ENCODE measurements around the gene POLR3G.
A peak's percentile ranks its signal among the peaks of the same experiment; 100 is the strongest.

Gene POLR3G

GRCh38 chr5:90528601-90529193 lies 54.0 kb downstream of the POLR3G start:
- TF ChIP-seq SUZ12 (IDR thresholded peaks at IDR 0.05; ENCODE audit: extremely low read depth, insufficient read depth, insufficient read length) = no peak
- TF ChIP-seq YY1 (IDR thresholded peaks at IDR 0.05; ENCODE audit: insufficient read depth, insufficient read length) = no peak
- no peak for TF ChIP-seq ZNF274 (IDR thresholded peaks at IDR 0.05; ENCODE audit: low read depth, low read length)
- Histone ChIP-seq H3K4me1 (ENCODE audit: insufficient read depth, insufficient read length) (no peaks in the 10 kb centered on the region), H3K9me3 (ENCODE audit: insufficient read depth, low read length) (no peaks in the 10 kb centered on the region), H3K4me3 (ENCODE audit: insufficient read length, low read depth) (peak overlapping the region; percentile 92), H3K27me3 (ENCODE audit: insufficient read depth, insufficient read length) (no peaks in the 10 kb centered on the region), H3K36me3 (ENCODE audit: insufficient read depth, insufficient read length, low read length) (peaks cover 13% of the 10 kb centered on the region), H3K9ac (ENCODE audit: insufficient read length, low read depth) (peak overlapping the region; percentile 90)
- no peak for DNase-seq (ENCODE audit: low read depth, low spot score)

GRCh38 chr5:90529194-90529938 lies 54.7 kb downstream of the POLR3G start, which contains the start of gene LYSMD3:
TSS of gene LYSMD3 (minus strand) at chr5:90529584. CDS start at chr5:90525289, 4,295 bp downstream.
- Histone ChIP-seq H3K9me3 (ENCODE audit: insufficient read depth, low read length) (no peaks in the 10 kb centered on the region), H3K4me1 (ENCODE audit: insufficient read depth, insufficient read length) (no peaks in the 10 kb centered on the region), H3K27me3 (ENCODE audit: insufficient read depth, insufficient read length) (no peaks in the 10 kb centered on the region), H3K9ac (ENCODE audit: insufficient read length, low read depth) (peak within 1 kb of the TSS; percentile 93), H3K4me3 (ENCODE audit: insufficient read length, low read depth) (peak within 1 kb of the TSS; percentile 92), H3K36me3 (ENCODE audit: insufficient read depth, insufficient read length, low read length) (peaks cover 9% of the 10 kb centered on the region)
- peak; percentile 94 for DNase-seq (ENCODE audit: low read depth, low spot score)
- TF ChIP-seq YY1 (IDR thresholded peaks at IDR 0.05; ENCODE audit: insufficient read depth, insufficient read length) = no peak
- TF ChIP-seq SUZ12 (IDR thresholded peaks at IDR 0.05; ENCODE audit: extremely low read depth, insufficient read depth, insufficient read length) = no peak
- TF ChIP-seq ZNF274 (IDR thresholded peaks at IDR 0.05; ENCODE audit: low read depth, low read length) = no peak

GRCh38 chr5:90529939-90530677 lies 55.4 kb downstream of the POLR3G start:
- Histone ChIP-seq H3K4me3 (ENCODE audit: insufficient read length, low read depth) (peak overlapping the region; percentile 92), H3K9me3 (ENCODE audit: insufficient read depth, low read length) (no peaks in the 10 kb centered on the region), H3K27me3 (ENCODE audit: insufficient read depth, insufficient read length) (no peaks in the 10 kb centered on the region), H3K9ac (ENCODE audit: insufficient read length, low read depth) (peak overlapping the region; percentile 93), H3K36me3 (ENCODE audit: insufficient read depth, insufficient read length, low read length) (peaks cover 4% of the 10 kb centered on the region), H3K4me1 (ENCODE audit: insufficient read depth, insufficient read length) (no peaks in the 10 kb centered on the region)
- no peak for TF ChIP-seq SUZ12 (IDR thresholded peaks at IDR 0.05; ENCODE audit: extremely low read depth, insufficient read depth, insufficient read length)
- TF ChIP-seq YY1 (IDR thresholded peaks at IDR 0.05; ENCODE audit: insufficient read depth, insufficient read length) = no peak
- no peak for TF ChIP-seq ZNF274 (IDR thresholded peaks at IDR 0.05; ENCODE audit: low read depth, low read length)
- DNase-seq (ENCODE audit: low read depth, low spot score) = peak; percentile 54

GRCh38 chr5:90530736-90531487 lies 56.2 kb downstream of the POLR3G start:
- H3K9me3 ChIP-seq (ENCODE audit: insufficient read depth, low read length) = no peaks in the 10 kb centered on the region
- no peaks in the 10 kb centered on the region for H3K27me3 ChIP-seq (ENCODE audit: insufficient read depth, insufficient read length)
- H3K9ac ChIP-seq (ENCODE audit: insufficient read length, low read depth) = no peak overlapping the region
- H3K4me3 ChIP-seq (ENCODE audit: insufficient read length, low read depth) = no peak overlapping the region
- TF ChIP-seq YY1 (IDR thresholded peaks at IDR 0.05; ENCODE audit: insufficient read depth, insufficient read length) = no peak
- TF ChIP-seq SUZ12 (IDR thresholded peaks at IDR 0.05; ENCODE audit: extremely low read depth, insufficient read depth, insufficient read length) = no peak
- no peak for TF ChIP-seq ZNF274 (IDR thresholded peaks at IDR 0.05; ENCODE audit: low read depth, low read length)
- no peaks in the 10 kb centered on the region for H3K4me1 ChIP-seq (ENCODE audit: insufficient read depth, insufficient read length)
- H3K36me3 ChIP-seq (ENCODE audit: insufficient read depth, insufficient read length, low read length) = no peaks in the 10 kb centered on the region
- no peak for DNase-seq (ENCODE audit: low read depth, low spot score)

GRCh38 chr5:90533794-90534193 lies 59.1 kb downstream of the POLR3G start:
- H3K9ac ChIP-seq (ENCODE audit: insufficient read length, low read depth) = no peak overlapping the region
- no peaks in the 10 kb centered on the region for H3K27me3 ChIP-seq (ENCODE audit: insufficient read depth, insufficient read length)
- TF ChIP-seq YY1 (IDR thresholded peaks at IDR 0.05; ENCODE audit: insufficient read depth, insufficient read length) = no peak
- no peak for TF ChIP-seq SUZ12 (IDR thresholded peaks at IDR 0.05; ENCODE audit: extremely low read depth, insufficient read depth, insufficient read length)
- no peak for TF ChIP-seq ZNF274 (IDR thresholded peaks at IDR 0.05; ENCODE audit: low read depth, low read length)
- no peak for DNase-seq (ENCODE audit: low read depth, low spot score)
- no peaks in the 10 kb centered on the region for H3K36me3 ChIP-seq (ENCODE audit: insufficient read depth, insufficient read length, low read length)
- no peak overlapping the region for H3K4me3 ChIP-seq (ENCODE audit: insufficient read length, low read depth)
- H3K9me3 ChIP-seq (ENCODE audit: insufficient read depth, low read length) = no peaks in the 10 kb centered on the region
- no peaks in the 10 kb centered on the region for H3K4me1 ChIP-seq (ENCODE audit: insufficient read depth, insufficient read length)

DNA sequence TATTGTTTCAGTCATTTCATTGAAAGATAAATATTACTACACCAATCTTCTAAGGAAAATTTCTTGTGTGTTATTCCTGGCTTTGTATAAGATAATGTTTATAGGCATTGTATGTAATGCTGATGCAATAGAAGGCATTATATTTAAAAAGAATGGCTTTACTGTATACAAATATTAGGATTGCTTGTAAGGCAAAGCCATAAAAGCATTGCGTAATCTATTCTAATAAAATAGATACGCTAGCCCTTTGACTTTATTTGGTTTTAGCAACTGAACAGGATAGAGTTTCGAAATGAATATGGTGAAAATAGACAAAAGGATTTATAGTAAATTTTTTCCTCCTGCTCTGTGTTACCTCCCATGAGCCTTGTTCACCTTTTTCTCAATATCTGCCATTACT lies 60.3 kb downstream of the POLR3G start:
- Histone ChIP-seq H3K9me3 (ENCODE audit: insufficient read depth, low read length) (no peaks in the 10 kb centered on the region), H3K4me3 (ENCODE audit: insufficient read length, low read depth) (no peak overlapping the region), H3K4me1 (ENCODE audit: insufficient read depth, insufficient read length) (no peaks in the 10 kb centered on the region), H3K36me3 (ENCODE audit: insufficient read depth, insufficient read length, low read length) (no peaks in the 10 kb centered on the region), H3K27me3 (ENCODE audit: insufficient read depth, insufficient read length) (no peaks in the 10 kb centered on the region), H3K9ac (ENCODE audit: insufficient read length, low read depth) (no peak overlapping the region)
- no peak for DNase-seq (ENCODE audit: low read depth, low spot score)
- TF ChIP-seq SUZ12 (IDR thresholded peaks at IDR 0.05; ENCODE audit: extremely low read depth, insufficient read depth, insufficient read length) (no peak), ZNF274 (IDR thresholded peaks at IDR 0.05; ENCODE audit: low read depth, low read length) (no peak), YY1 (IDR thresholded peaks at IDR 0.05; ENCODE audit: insufficient read depth, insufficient read length) (no peak)
